ENCODE measurements around the gene DNA2.
"Not testable (repeated sequence)": the region's sequence is repeated elsewhere in the genome, so short reads cannot be mapped to it uniquely, and the experiment has no call there.

Gene DNA2

DNA sequence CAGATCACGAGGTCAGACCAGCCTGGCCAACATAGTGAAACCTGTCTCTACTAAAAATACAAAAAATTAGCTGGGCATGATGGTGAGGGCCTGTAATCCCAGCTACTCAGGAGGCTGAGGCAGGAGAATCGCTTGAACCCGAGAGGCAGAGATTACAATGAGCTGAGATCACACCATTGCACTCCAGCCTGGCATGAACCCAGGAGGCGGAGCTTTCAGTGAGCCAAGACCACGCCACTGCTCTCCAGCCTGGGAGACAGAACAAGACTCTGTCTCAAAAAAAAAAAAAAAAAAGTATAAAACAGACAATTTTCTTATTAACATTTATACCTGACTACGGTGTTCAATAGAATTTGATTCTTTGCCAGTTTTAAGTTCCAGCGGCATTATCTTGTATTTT is 22.1 kb downstream of the DNA2 start:
- DNase-seq (ENCODE audit: low read depth) = not testable (repeated sequence)

DNA sequence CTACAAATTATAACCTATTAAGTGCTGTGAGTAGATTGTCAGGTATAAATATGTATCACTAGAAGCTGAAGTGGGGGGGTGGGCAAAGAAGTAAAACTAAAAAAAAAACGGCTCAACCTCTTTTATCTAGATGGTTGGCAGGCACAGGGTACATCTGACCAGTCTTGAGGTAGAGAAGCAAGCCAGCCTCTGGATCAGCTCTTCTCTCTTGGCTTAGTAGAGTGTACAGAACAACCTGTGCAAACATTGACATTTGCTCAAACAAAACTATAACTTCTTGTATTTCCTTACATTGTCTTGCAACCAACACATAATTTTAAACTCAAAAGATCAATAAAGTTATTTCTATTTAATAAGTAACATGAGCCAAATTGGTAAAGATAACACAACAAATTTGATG is 25.6 kb downstream of the DNA2 start:
- no peak for DNase-seq (ENCODE audit: low read depth)

DNA sequence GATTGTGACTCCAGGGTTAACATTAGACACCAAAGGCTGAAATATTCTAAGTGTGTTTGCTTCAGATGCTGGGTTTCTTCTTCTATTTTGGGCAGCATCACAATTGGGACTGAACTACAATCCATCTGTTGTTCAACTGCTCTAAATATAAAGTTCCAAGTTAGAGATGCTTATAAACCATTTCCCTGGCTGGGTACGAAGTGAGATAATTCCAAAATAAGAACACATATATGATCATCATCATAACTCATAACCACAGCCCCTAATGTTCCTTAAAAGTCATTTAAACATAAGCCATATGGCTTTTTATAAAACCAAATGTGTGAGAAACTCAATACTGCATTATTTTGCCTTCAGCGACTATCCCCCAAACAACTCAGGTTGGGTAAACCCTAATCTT is 28.8 kb downstream of the DNA2 start:
- DNase-seq (ENCODE audit: low read depth) = no peak

DNA sequence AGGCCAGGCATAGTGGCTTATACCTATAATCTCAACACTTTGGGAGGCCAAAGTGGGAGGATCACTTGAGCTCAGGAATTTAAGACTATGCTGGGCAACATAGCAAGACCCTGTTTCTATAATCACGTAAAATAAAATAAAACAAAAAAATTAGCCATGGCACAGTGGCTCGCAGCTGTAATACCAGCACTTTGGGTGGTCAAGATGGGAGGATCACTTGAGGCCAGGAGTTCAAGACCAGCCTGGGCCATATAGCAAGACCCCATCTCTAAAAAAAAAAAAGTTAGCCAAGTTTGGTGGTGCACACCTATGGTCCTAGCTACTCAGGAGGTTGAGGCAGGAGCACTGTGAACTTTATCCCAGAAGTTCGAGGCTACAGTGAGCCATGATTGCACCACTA is 30.9 kb downstream of the DNA2 start:
- DNase-seq (ENCODE audit: low read depth) = no peak

DNA sequence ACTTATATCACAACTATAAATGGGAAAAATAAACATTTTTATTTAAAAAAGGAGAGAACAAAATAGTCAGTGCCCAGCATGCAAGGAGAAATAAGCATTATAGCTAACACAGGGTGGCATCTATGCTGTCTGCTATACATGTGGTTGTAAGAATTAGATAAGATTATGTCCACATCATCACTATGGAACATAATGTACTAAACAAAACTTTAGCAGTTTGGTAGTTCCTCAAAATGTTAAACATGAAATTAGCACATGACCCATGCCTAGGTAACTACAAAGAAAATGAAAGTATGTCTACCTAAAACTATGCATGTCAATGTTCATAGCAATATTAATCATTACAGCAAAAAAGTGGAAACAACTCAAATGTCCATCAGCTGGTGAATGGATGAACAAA is 36.0 kb downstream of the DNA2 start:
- DNase-seq (ENCODE audit: low read depth) = no peak

DNA sequence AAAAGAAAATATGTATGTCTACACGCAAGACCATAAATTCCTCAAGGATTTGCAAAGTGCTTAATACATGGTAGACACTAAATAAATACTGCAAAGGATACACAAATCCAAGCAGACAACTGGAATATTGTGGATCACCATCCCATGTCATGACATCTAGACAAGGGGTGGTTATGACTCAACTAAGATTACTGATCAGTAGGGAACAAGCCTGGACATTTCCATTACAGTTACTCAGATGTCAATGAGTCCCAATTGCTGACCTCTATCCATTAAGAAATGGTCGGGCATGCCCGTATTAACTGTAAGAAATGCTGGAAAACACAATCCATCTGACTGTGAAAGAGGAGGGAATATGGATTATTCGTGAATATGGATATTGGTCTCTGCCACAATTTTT is 37.1 kb downstream of the DNA2 start:
- DNase-seq (ENCODE audit: low read depth) = no peak

DNA sequence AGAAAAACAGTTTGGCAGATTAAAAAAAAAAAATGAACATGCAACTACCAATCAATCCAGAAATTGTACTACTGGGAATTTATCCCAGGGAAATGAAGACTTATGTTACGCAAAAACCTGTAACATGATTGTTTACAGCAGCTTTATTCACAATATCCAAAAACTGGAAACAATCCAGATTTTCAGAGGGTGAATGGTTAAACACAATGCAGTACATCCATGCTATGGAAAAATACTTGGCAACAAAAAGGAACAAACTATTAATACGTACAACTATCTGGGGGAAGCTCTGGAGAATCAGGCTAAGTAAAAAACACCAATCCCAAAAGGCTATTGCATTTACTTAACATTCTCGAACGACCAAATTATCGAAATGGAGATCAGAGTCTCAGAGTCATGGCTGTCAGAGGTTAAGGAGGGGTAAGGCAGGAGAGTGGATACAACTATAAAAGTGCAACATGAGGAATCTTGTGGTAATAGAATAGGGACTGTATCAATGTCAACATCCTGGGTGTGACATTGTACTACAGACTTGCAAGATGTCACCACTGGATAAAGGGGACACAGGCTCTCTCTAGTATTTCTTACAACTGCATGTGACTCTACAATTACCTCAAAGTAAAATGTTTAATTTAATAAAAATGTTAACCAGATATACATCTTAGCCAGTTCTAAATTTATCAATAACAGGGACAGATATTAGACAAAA is 43.2 kb downstream of the DNA2 start:
- no peak for DNase-seq (ENCODE audit: low read depth)

DNA sequence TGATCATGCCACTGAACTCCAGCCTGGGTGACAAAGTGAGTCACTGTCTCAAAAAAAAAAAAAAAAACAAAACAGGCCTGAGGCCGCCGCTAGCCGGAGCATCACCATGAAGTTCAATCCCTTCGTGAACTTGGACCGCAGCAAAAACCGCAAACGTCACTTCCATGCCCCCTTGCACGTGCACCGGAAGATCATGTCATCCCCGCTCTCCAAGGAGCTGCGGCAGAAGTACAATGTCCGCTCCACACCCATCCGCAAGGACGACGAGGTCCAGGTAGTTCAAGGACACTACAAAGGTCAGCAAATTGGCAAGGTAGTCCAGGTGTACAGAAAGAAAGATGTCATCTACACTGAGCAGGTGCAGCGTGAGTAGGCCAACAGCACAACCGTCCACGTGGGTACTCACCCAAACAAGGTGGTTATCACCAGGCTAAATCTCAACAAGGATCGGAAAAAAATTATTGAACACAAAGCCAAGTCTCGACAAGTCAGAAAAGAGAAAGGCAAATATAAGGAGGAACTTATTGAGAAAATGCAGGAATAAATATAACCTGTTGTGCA is 47.2 kb downstream of the DNA2 start:
- no peak for DNase-seq (ENCODE audit: low read depth)

DNA sequence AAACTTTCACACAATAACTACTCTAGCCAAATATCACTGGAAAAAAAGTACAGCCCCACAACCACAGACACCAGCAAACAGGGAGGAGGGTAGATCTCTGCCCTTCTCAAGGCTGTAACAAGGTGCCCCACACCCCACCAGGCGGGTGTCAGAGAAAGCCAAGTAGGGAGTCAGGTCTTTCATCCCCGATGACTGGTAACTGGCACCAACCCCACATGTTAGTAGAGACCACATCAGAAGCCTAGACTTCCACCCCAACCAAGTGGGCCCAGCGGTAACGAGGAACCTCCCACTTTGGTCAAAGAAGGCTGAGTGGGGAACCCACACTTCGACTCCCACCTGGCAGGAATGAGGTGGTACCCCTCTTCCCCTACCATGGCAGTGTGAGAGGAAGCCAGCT is 48.3 kb downstream of the DNA2 start:
- no peak for DNase-seq (ENCODE audit: low read depth)

DNA sequence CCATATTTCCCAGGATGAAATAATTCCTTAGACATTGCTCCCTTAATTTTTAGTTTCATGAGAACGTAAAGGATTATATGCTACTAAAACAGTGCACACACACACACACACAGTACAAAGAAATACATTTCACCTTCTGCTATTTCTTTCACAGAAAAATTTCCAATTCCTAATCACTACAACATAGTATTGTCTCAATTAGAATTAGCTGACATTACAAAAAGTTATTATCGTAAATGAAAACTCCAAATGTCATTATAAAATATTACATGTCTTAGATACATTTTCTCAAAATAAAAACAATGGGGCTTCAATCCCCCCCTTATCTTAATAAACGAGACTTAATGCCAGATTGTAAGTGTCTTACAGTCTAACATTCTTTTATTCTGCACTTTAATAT is 52.4 kb downstream of the DNA2 start:
- no peak for DNase-seq (ENCODE audit: low read depth)

DNA sequence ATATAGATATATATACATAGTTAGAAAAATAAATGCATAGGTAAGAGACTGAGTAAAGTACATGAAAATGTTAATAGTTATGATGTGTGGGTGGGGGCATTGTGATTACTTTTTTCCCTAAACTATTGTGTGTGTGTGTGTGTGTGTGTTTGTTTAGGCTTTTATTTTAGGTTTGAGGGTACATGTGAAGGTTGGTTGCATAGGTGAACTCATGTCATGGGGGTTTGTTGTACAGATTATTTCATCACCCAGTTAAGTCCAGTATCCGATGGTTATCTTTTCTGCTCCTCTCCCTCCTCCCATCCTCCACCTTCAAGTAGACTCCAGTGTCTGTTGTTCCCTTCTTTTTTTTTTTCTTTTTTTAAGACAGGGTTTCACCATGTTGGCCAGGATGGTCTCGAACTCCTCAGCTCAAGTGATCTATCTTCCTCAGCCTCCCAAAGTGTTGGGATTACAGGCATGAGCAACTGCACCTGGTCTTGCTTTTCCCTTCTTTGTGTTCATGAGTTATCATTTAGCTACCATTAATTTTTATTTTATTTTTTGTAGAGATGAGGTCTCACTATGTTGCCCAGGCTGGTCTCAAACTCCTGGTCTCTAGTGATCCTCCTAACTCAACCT is 62.8 kb downstream of the DNA2 start:
- no peak for DNase-seq (ENCODE audit: low read depth)

DNA sequence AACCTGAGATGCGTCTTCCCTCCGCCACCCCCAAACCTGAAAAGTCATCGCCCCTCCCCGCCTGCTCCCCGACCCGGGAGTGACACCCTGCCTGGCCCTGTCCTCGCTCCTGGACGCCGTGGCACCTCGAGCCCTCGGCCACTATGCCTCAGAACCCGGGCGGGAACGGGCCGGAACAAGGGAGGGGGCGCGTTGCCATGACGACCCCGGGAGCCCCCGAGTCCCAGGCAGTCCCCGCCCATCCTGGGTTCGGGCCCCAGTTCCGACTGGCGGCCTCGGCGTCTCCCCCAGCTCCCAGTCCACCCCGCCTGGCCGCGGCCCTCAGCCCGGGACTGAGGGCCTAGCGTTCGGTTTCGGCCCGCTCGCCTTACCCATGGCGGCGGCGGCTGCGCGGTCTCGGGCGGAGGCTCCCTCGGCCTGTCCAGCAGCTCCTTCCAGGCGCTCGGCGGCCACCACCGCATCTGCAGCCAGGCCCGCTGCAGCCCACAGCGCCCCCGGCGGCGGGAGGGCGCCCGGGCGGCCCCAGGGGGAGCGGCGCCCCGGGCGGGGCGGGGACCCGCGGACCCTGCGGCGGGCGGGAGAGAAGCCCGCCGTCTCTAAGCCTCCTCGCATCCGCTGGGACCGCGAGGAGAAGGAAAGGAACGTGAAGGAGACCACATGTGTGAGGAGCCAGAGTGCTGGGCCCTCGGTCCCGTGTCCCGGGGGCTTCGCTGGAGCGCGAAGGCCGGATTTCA is 64.8 kb downstream of the DNA2 start, which contains the start of gene RUFY2:
TSS of gene RUFY2 (minus strand) at position 463 of the 734 bp plus-strand sequence. CDS start at position 375, 88 bp downstream.
- DNase-seq (ENCODE audit: low read depth) = peak; percentile 39

DNA sequence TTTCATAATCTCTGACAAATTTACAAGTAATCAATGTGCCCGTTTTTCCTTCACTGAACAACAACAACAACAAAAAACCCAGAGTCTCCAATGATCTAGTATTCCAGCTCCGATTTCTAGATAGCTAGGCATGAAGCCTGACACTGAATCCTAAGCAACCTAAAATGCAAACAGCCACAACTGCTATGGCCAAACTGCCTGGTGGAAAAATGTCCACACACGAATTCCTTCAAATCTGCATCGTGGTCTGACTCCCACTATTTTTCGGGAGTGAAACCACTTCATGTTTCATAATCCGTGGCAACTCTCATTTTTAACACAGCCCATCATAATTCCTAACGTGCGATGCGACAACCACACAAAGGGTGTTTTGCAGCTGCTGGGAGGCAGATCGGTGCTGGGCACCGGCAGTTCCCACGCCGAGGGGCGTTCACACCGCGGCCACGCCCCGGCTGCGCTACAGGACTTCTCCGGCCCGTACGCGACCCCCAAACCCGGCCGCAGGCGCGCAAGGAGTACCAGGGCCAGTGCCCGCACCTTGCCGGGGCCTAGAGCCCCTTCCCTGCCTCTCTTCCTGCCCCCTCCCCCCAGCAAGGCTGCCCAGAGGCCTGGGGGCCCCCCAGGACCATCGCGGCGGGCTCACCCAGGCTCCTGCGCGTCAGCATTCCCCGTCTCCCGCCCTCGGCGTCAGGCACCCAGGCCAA is 65.5 kb downstream of the DNA2 start:
- no peak for DNase-seq (ENCODE audit: low read depth)

DNA sequence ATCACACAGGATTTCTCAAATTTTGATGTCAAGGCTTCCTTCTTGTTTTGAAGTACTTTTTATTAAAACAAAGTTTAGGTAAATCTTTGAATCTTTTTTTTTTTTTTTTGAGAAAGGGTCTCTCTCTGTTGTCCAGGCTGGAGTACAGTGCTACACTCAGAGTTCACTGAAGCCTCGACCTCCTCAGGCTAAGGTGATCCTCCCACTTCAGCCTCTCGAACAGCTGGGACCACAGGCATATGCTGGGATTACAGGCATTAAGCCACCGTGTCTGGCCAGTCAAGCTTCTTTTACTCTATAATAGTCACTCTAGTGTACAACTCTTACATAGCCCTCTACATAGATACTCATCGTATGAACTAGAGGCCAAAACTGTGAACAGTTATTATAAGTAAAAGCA is 68.1 kb downstream of the DNA2 start:
- DNase-seq (ENCODE audit: low read depth) = no peak

DNA sequence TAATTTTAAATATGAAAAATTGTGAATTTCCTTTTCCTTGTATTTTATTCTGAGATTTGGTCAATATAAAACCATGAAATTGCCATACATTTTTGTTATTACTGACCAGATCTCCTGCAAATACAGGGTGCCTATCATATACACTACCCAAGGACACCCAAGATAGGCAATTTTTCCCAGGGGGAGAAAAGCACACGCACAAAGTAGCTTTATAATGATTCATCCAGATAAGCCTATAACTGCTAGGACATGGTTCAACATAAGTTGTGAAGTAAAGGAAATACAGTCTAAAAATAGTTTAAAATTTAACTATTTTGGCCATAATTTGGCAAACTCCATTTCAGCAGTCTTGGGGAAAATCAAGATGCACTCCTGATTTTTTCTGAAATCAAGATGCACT is 69.5 kb downstream of the DNA2 start:
- DNase-seq (ENCODE audit: low read depth) = no peak

DNA sequence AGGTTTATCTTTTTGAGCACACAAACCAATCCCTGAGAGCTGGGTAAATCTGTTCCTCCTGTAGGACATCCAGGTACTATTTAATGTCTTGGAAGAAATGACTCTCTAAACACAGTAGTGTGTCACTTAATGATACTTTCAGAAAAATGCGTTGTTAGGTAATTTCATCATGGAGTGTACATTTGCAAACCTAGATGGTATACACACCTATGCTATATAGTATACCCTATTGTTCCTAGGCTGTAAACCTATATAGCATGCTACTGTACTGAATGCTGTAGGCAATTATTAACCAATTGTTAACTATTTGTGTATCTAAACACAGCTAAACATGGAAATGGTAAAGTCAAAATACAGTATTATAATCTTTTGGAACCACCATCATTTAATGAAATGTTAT is 74.8 kb downstream of the DNA2 start:
- DNase-seq (ENCODE audit: low read depth) = no peak

DNA sequence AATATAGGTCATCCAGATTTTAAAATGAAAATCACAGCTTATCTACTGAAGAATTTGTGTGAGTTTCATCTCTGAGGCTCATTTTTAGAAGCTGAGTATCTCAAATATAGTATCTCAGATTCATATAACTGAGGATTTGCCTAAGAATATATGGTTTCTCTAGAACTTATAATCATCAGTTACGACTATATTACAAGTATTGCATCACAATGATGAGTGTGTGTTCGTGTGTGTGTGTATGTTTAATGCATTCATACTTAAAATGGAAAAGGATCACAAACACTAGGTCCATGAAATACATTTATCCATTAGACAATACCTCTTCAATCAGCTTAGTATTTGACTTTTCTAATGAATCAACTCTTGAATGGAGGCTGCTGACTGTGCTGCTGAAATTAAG is 86.0 kb downstream of the DNA2 start:
- DNase-seq (ENCODE audit: low read depth) = no peak

DNA sequence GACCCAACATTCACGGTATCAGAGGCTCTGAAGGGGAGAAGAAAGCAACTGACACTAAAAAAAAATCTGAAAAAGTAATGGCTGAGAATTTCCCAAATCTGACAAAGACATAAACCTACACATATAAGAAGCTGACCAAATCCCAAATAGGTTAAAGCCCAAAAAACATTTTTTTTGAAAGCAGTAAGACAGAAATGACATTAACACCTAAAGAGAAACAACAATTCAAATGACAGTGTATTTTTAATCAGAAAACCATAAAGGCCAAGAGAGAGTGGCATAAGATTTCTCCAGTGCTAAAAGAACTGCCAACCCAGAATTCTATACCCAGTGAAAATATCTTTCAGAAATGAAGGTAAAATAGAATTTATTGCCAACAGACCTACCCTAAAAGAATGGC is 100.2 kb downstream of the DNA2 start:
- DNase-seq (ENCODE audit: low read depth) = no peak

DNA sequence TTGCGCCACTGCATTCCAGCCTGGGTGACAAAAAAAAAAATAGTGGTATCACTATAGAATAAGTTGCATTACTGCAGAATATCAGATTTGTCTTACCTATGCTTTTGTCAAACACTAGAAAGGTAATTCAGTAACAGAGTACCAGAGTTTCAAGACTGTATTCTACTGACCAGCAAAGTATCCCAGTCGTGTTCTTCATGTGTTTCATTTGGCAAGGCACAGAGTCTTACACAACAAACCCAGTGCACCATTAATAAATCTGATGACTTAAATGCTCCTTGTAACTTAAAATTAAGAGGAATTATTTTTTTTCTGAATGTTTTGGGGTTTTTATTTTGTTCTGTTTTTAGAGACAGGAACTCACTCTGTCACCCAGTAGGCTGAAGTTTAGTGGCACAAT is 104.7 kb downstream of the DNA2 start:
- no peak for DNase-seq (ENCODE audit: low read depth)

DNA sequence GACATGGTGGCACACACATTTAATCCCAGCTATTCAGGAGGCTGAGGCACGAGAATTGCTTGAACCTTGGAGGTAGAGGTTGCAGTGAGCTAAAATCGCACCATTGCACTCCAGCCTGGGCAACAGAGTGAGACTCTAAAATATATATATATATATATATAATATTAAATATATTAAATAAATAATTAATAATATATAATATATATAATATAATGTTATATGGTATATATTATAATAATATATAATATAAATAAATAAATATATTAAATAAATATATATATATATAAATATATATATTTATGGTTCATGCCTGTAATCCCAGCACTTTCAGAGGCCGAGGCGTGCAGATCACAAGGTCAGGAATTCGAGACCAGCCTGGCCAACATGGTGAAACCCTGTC is 105.2 kb downstream of the DNA2 start:
- no peak for DNase-seq (ENCODE audit: low read depth)

DNA sequence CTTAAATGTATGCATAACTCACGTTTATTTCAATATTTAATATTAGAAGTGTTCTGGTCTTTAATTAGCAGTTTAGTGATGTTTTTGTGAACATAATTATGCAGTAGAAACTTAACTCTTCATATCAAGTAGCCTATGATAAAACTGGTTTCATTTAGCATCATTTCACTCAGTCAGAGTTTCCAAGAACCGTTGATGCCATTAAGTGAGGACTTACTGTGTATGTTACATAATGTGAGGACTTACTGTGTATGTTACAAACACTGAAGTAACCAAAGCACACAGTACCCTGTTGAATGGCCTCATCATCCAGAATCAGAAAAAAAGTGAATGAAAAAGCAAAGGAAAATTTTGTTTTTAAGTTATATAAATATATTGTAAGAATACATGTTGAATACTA is 106.2 kb downstream of the DNA2 start:
- DNase-seq (ENCODE audit: low read depth) = no peak

DNA sequence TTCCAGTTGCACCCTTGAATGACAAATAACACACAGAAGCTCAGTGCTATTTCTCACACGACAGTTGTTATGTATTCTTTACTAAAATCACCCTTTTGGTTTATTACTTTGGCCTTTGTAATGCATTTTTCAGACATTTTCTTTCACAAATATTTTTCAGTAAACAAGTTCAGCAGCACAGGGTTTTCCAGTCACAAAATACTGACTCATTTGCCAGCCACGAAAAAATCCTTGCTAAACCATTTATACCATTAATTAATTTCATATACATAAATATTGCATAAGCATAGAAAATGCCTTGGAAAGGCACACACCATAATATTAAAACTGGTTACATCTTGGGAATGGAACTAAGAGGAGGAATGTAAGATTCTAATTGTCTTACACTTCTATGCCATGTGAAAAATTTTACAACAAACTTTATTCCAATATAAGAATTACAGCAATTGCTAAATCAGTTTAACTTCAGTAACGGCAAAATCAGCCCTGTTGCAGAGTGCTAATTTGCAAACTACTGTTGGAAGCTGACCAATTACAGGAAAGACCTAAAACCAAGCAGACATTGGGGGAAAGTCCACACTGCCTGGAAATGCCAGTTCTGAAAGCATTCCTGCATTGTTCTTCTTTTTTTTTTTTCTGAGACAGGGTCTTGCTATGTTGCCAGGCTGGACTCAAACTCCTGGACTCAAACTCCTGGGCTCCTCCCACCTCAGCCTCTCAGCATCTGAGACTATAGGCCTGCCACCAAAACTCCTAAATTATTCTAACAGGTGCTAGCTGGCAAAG is 107.5 kb downstream of the DNA2 start:
- no peak for DNase-seq (ENCODE audit: low read depth)

All from stimulated activated CD8-positive, alpha-beta memory T cell treated with anti-CD3 and anti-CD28 coated beads, Interleukin-15, amount 100 ng/mL, for 1 hour (primary cell).